ENCODE measurements around the gene OR51D1. TPM values are rescaled to one million over a fixed set of nuclear protein-coding genes. Genes with fewer than 3 reads are reported as not detected.

Gene OR51D1
- polyA plus RNA-seq, 4 donors, result not detected

DNA sequence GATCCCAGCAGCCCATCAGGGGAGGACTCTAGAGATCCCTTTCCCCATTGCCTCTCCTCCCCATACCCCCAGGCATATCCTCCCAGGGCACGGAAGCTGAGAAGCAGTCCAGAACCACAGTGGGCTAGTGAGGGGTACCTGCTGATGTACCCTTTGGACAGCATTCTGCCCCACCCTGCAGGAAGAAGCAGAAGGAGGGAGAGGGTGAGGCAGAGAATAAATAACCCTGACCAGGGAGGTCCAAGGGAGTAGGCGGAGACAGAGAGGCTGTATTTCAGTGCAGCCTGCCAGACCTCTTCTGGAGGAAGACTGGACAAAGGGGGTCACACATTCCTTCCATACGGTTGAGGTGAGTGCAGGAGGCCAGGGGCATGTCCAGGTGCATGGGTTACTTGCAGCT lies 6.4 kb downstream of the OR51D1 start, which contains the start of gene OR51E1:
Gene OR51E1 (plus strand): TSS at position 301 of the 400 bp plus-strand sequence. CDS start 8,545 bp downstream, outside the sequence.
- DNase-seq (ENCODE audit: low read depth in 4 of 4, low spot score in 3 of 4), result no peak

GRCh38 chr11:4644233-4644632 lies 7.0 kb downstream of the OR51D1 start:
- no peak for DNase-seq (ENCODE audit: low read depth in 4 of 4, low spot score in 3 of 4)

DNA sequence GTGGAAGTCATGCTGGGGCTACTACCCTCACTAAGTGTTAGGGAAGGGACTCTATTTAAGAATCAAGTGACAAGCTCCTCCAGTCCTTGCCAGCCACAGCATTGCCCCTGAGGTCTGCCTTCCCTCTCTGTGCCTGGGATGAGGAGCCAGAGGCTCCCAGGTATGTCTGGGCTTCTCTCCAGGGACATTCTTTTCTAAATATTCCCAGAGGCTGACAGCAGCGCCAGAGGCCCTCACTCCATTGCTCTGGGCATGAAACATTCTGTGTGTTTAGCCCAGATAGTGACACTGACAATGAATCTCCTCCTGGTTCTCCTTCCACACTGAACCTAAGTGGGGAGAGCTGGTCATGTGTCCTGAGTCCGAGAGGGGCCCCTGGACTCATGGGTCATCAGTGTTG lies 8.7 kb downstream of the OR51D1 start:
- no peak for DNase-seq (ENCODE audit: low read depth in 4 of 4, low spot score in 3 of 4)

DNA sequence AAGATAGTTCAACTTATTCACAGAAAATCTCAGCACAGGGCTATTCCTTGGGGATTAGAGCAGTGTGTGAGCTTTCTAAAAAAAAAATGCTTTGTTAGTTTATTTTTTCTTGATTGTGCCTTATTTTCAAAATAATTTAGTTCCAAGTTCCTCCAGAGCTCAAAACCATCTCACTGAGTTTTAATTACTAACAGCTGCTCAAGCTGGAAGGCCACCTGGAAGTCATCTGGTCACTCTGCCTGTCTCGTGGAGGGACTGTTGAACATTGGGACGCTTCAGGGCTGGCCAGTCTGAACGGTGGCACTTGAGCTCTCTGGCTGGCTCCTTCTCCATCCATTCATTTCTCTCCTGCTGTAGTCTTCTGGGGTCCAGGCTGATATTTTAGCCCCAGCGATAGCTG lies 10.5 kb downstream of the OR51D1 start:
- DNase-seq (ENCODE audit: low read depth in 4 of 4, low spot score in 3 of 4), result no peak

- no peak for DNase-seq (ENCODE audit: low read depth in 4 of 4, low spot score in 3 of 4)
Observed at GRCh38 chr11:4654635-4655369, 17.5 kb downstream of the OR51D1 start.

GRCh38 chr11:4658629-4659445 lies 21.6 kb downstream of the OR51D1 start:
- no peak for DNase-seq (ENCODE audit: low read depth in 4 of 4, low spot score in 3 of 4)

GRCh38 chr11:4662876-4663275 lies 25.6 kb downstream of the OR51D1 start:
- DNase-seq (ENCODE audit: low read depth in 4 of 4, low spot score in 3 of 4), result no peak

DNA sequence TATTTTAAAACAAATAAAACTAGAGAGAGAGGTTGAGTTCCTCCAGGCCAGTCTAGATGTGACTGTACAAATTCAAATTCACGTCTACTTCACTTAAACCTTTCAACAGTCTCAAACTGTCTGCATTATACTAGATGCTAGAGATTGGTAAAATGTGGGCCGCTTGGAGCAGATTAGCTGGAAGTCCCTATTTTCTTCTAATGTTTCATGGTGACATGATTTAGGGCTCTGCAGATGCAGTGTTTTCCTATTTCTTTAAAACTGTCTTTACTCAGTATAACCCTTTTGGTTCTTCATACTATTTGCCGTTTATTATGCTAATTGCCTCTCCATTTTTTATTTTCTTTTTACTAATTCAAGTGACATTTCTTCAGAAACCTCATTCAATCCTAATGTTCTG lies 26.9 kb downstream of the OR51D1 start:
- no peak for DNase-seq (ENCODE audit: low read depth in 4 of 4, low spot score in 3 of 4)

DNA sequence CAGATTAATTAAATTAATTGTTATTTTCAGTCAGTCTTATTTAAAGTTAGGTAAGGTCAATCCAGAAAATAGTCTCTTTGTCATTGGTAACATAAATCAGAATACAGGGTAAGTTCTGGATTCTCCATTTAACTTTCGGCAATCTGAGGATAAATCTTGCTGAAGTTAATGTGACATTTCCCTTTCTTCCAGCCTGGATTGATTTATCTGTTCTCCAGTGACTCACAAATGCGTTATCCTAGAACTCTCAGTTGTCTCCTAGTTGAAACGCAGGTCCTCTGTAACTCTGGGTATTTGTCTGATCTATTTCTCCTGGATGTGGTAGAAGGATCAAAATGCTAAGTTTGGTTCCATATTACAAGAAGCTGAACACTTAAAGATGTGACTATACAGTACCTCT lies 27.5 kb downstream of the OR51D1 start:
- DNase-seq (ENCODE audit: low read depth in 4 of 4, low spot score in 3 of 4), result no peak

DNA sequence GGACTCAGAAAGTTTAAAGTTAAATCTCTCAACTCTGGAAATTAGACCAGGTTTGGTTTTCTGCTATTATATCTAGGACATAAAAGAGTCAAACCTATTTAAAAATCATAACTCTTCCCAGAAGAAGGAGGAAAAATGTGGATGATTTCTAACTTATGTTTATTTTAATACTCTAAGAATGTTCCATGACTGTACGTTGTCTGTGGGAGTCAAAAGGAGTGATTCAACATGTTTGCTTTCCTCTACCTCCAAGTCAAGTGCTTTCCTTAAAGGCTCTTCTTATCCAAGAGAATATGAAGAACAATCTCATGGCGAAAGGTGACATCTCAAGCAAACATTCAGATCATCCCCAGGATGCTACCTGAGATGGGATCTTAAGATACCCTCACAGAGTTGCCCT lies 28.1 kb downstream of the OR51D1 start:
- DNase-seq (ENCODE audit: low read depth in 4 of 4, low spot score in 3 of 4), result no peak

DNA sequence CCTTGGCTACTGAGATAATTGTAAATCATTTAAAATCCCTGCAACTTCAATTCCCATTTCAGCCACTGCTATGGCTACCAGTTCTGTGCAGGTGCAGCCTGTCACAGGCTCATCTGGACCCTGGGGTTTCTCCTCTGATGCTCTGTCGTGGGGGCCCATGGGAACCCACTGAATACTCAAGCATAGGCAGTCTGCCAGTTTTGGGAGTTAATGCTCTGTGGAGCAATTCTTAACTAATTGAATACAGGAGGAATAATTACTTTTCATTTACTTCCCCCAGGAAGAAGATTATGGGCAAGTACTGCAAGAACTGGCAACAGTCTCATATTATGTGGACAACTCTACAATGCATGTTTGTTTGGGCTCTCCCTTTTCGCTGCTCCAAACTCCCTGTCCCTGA lies 34.5 kb downstream of the OR51D1 start:
- DNase-seq (ENCODE audit: low read depth in 4 of 4, low spot score in 3 of 4), result no peak

DNA sequence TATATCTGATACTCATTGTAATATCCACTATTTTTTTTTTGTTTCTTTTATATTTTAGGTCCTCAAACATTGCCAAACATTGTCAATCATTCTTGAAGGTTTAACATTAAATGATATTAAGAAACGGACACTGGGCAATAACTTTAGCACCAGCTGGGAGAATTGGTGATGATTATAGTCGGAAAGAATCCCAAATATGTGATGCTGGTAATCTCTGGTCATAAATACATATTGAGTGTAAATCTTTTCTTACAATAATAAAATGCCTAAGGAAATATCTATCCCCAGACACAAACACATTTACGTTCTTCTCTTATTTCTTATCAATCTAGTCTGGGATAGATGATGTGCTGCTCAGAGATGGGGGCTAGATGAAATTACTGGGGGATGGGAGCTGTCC lies 35.2 kb downstream of the OR51D1 start:
- DNase-seq (ENCODE audit: low read depth in 4 of 4, low spot score in 3 of 4), result no peak

- DNase-seq (ENCODE audit: low read depth in 4 of 4, low spot score in 3 of 4), result no peak
Observed at GRCh38 chr11:4673781-4674180, 36.5 kb downstream of the OR51D1 start.

GRCh38 chr11:4677948-4678347 lies 40.7 kb downstream of the OR51D1 start:
- no peak for DNase-seq (ENCODE audit: low read depth in 4 of 4, low spot score in 3 of 4)

- DNase-seq (ENCODE audit: low read depth in 4 of 4, low spot score in 3 of 4), result no peak
Observed at GRCh38 chr11:4680341-4680740, 43.1 kb downstream of the OR51D1 start.

DNA sequence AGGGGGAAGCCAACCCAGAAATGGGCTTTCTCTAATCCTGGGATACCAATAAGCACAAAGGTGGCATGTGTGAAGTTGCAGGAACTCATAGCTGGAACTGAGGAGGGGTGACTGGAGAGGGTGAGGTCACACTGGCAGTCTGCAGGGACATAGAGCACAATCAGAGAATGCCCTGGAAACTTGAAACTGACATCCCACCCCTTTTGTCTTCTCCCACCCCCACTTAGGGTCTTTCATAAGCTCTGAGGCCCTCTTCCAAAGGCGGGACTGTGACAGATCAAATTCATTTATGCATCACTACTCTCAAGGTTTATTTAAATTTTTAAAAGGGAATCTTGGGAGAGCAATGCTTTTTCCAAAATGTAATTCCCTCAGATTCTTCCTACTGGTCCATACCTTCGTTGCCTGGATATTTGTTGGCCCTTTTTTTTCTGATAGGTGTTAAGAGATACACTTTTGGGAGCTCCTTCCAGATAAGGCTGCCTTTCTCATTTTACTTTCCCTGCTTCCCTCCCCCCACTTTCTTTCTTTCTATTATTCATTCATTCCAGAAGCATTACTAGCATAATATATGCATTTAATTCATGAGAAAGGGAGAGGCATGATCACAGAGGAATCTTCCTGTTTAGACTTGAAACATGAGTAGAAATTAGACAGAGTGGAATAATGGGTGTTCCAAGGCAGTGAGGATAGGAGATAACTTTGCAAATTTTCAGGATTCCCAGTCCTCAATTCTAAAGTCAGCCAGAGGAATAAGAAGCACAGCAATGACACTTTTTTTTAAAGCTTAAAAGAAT lies 45.5 kb downstream of the OR51D1 start:
- DNase-seq (ENCODE audit: low read depth in 4 of 4, low spot score in 3 of 4), result no peak

- DNase-seq (ENCODE audit: low read depth in 4 of 4, low spot score in 3 of 4), result no peak
Observed at GRCh38 chr11:4684631-4685285, 47.5 kb downstream of the OR51D1 start.
